HepG2 (cell line): ENCODE results near the gene PEX12. TPM values are rescaled to one million over a fixed set of nuclear protein-coding genes. Genes with fewer than 3 reads are reported as not detected.

Source experiments
- ATAC-seq: fragments of 200-7000 bp; cut with Tn5 transposase; 3 replicates; pipeline ENCODE4 v1.9.1; 2020; ENCODE audit warnings: mild to moderate bottlenecking, moderate library complexity
- BruUV-seq: library from RNA; stranded (reverse); fragments of 400-500 nt; replicated peaks from 2 replicates; lab custom pipeline; 2021; lab: Mats Ljungman, UMichigan
- CTCF ChIA-PET: fragments of 300-600 bp; formaldehyde crosslinking; extraction: SDS; loops from one replicate; lab custom pipeline; 2021; ENCODE audit warnings: low total read pairs, inconsistent platforms, low intra/inter-chr PET ratio; lab: Yijun Ruan, JAX
- POLR2A ChIA-PET: fragments of 350-600 bp; sonication (Branson Sonifier 250); formaldehyde crosslinking; loops from one replicate; lab custom pipeline; 2020; ENCODE audit warnings: antibody characterized with exemption, inconsistent platforms; lab: Yijun Ruan, JAX
- DNase-seq: peaks from one replicate; pipeline ENCODE4 v3.0.0-alpha.2; 2015; ENCODE audit warnings: low spot score
- FAIRE-seq: peaks from 3 replicates; lab custom pipeline; 2011; peaks lifted over from hg19 to GRCh38; lab: Jason Lieb, UNC
- H2AFZ ChIP-seq: one replicate; pipeline ENCODE4 v1.6.1; 2011; ENCODE audit warnings: low read length, inconsistent platforms
- H3K27ac ChIP-seq: fragments of 300-600 bp; 3 replicates; pipeline ENCODE4 v1.8.0; 2011; ENCODE audit warnings: mixed run types, mild to moderate bottlenecking, mixed read lengths, low read length, inconsistent platforms; ENCODE audit not compliant: insufficient read depth; ENCODE audit errors: extremely low read length
- H3K27me3 ChIP-seq, 2 experiments: fragments of 200-600 bp in 1 of 2; 2 replicates in 1 of 2; 3 replicates in 1 of 2; pipeline versions ENCODE4 v1.6.0 to v1.8.0; 2011; ENCODE audit warnings: low read length in 2 of 2, mild to moderate bottlenecking in 2 of 2, moderate library complexity in 2 of 2, inconsistent platforms in 1 of 2; ENCODE audit not compliant: insufficient read depth in 2 of 2, control insufficient read depth in 1 of 2
- H3K36me3 ChIP-seq, 2 experiments: fragments of 200-600 bp in 1 of 2; replicated peaks in 1 of 2; 2 replicates in 1 of 2; 3 replicates in 1 of 2; pipeline versions ENCODE4 v1.5.1 to v1.8.0; 2011; ENCODE audit warnings: low read length in 2 of 2, inconsistent platforms in 1 of 2; ENCODE audit not compliant: insufficient read depth in 2 of 2, control insufficient read depth in 1 of 2
- H3K4me1 ChIP-seq: 2 replicates; pipeline ENCODE4 v1.5.1; 2012; ENCODE audit warnings: low read length, inconsistent platforms; ENCODE audit not compliant: insufficient read depth
- H3K4me2 ChIP-seq: 2 replicates; pipeline ENCODE4 v1.6.0; 2011; ENCODE audit warnings: low read depth, low read length, inconsistent platforms
- H3K4me3 ChIP-seq, 3 experiments: fragments of 200-600 bp in 1 of 3; sonication (generic), shearing (Covaris generic) in 1 of 3; replicated peaks in 1 of 3; 2 replicates each; pipeline ENCODE4 v1.5.1; 2011 to 2016; ENCODE audit warnings: low read length in 3 of 3, inconsistent platforms in 2 of 3, low read depth in 2 of 3, mild to moderate bottlenecking in 2 of 3, control low read depth in 1 of 3, mixed read lengths in 1 of 3; ENCODE audit not compliant: insufficient read depth in 1 of 3
- H3K79me2 ChIP-seq: one replicate; pipeline ENCODE4 v1.6.1; 2011; ENCODE audit warnings: low read length, inconsistent platforms; ENCODE audit not compliant: insufficient read depth
- H3K9ac ChIP-seq: 2 replicates; pipeline ENCODE4 v1.6.0; 2011; ENCODE audit warnings: mild to moderate bottlenecking, low read depth, low read length, inconsistent platforms; ENCODE audit not compliant: insufficient read depth
- H3K9me3 ChIP-seq: 2 replicates; pipeline ENCODE4 v1.5.1; 2012; ENCODE audit warnings: mild to moderate bottlenecking, low read length
- H4K20me1 ChIP-seq: 2 replicates; pipeline ENCODE4 v1.6.0; 2011; ENCODE audit warnings: inconsistent platforms, mild to moderate bottlenecking, low read length, moderate library complexity; ENCODE audit not compliant: insufficient read depth
- KMT2B ChIP-seq: IDR thresholded peaks from 2 replicates; pipeline ENCODE4 v1.6.1; 2016; ENCODE audit warnings: missing genetic modification reagents, missing compliant biosample characterization
- MEF2D ChIP-seq: sonication (generic); formaldehyde crosslinking; IDR thresholded peaks from 2 replicates; pipeline ENCODE4 v1.5.1; 2020; ENCODE audit warnings: mild to moderate bottlenecking, missing genetic modification reagents
- MTF1 ChIP-seq: sonication (generic); formaldehyde crosslinking; IDR thresholded peaks from 2 replicates; pipeline ENCODE4 v1.5.0; 2020; ENCODE audit warnings: missing genetic modification reagents
- SMYD3 ChIP-seq: sonication (generic); formaldehyde crosslinking; IDR thresholded peaks from 2 replicates; pipeline ENCODE4 v1.8.1; 2023; ENCODE audit warnings: mild to moderate bottlenecking, missing genetic modification reagents
- ZNF589 ChIP-seq: sonication (generic); formaldehyde crosslinking; conservative IDR thresholded peaks from 2 replicates; pipeline ENCODE4 v1.8.0; 2022; ENCODE audit warnings: mild to moderate bottlenecking, moderate library complexity, missing genetic modification reagents
- ZNF850 ChIP-seq: sonication (generic); formaldehyde crosslinking; conservative IDR thresholded peaks from 2 replicates; pipeline ENCODE4 v1.9.0; 2021; ENCODE audit warnings: mild to moderate bottlenecking, missing genetic modification reagents
- ZSCAN20 ChIP-seq: sonication (generic); formaldehyde crosslinking; IDR thresholded peaks from 2 replicates; pipeline ENCODE4 v1.4.0; 2020; ENCODE audit warnings: missing genetic modification reagents, mild to moderate bottlenecking, borderline replicate concordance
- ZSCAN9 ChIP-seq: IDR thresholded peaks from 2 replicates; pipeline ENCODE4 v1.6.1; 2016; ENCODE audit warnings: borderline replicate concordance
- WGBS: methylation state at CpG from one replicate; pipeline ENCODE4 v1.1.6; 2017; ENCODE audit warnings: low lambda C conversion rate; 5-methylcytosine and 5-hydroxymethylcytosine counted together
- in situ Hi-C: cut with HindIII; loops from 2 replicates; pipeline ENCODE4 v1.10.0; 2017; ENCODE audit warnings: low pct_unique_long_range_greater_than_20kb; ENCODE audit not compliant: extremely low pct_ligation_motif_present
- intact Hi-C: fragments of 100-400 bp; cut with micrococcal nuclease; formaldehyde crosslinking; loops from one replicate; pipeline ENCODE4 v1.10.0; 2022; ENCODE audit not compliant: unreplicated experiment
- polyA plus RNA-seq, 8 experiments: library from polyadenylated mRNA; depleted of rRNA in 3 of 8; stranded (reverse) in 7 of 8; unstranded in 1 of 8; fragments of >200 nt; fragmentation: Illumina TruSeq in 4 of 8; extraction: Trizol in 4 of 8; gene quantifications; 2 replicates each; pipeline versions ENCODE4 v1.2.1 to v1.2.3, GENCODE V29; 2011 to 2016; ENCODE audit warnings: low read depth in 4 of 8, missing spikeins in 1 of 8, mixed read lengths in 1 of 8; ENCODE audit not compliant: insufficient read depth in 1 of 8
- total RNA-seq, 5 experiments: library from RNA; depleted of rRNA; stranded (reverse); fragments of >200 nt; fragmentation: Illumina TruSeq; extraction: Trizol; gene quantifications; 2 replicates each; pipeline ENCODE4 v1.2.3, GENCODE V29; 2016; ENCODE audit warnings: low read depth in 1 of 5
- TF ChIP-seq, protein P1 (sequence below): sonication (generic); formaldehyde crosslinking; IDR thresholded peaks from 2 replicates; pipeline ENCODE4 v1.8.0; 2022; ENCODE audit warnings: mild to moderate bottlenecking, missing genetic modification reagents
- TF ChIP-seq, protein P2 (sequence below): sonication (generic); formaldehyde crosslinking; IDR thresholded peaks from 2 replicates; pipeline ENCODE4 v1.4.0; 2020; ENCODE audit warnings: mild to moderate bottlenecking, missing genetic modification reagents
- TF ChIP-seq, protein P3 (sequence below): sonication (generic); formaldehyde crosslinking; IDR thresholded peaks from 2 replicates; pipeline ENCODE4 v1.8.1; 2023; ENCODE audit warnings: mild to moderate bottlenecking, moderate library complexity, missing genetic modification reagents

PEX12 gene
- total and polyA plus RNA-seq, 2 of the 13 experiments (the other 11 are each of a cell fraction or from before 2014, with no cell fraction given) = 5.1 to 11.9 TPM

DNA sequence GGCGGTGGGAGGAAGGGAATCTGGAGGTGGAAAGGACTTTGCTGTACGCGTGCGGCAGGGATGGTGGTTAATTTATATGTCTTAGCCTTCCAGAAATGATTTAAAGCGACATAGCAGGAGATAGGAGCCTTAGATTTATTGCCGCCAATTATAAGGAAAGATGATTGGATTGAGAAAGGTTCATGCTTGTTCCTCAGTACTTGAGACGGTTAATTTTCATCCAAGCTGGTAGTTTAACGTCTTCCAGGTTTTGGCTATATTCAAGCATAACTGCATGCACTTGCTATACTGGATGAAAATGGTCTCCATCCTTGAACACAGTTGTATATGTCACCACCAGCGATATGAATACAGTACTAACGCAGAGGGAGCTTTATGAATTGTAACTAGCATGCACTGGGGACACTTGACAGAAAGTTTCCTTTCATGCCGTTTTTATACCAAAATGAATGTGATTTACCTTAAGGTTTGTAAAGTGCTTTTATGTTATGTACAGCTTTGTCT, 610 bp upstream of the PEX12 start:
- Histone ChIP-seq H2AFZ (no peak overlapping the region), H3K4me2 (peak overlapping the region; percentile 86), H3K4me1 (peaks cover 25% of the 10 kb centered on the region), H3K79me2 (peaks cover 7% of the 10 kb centered on the region), H3K27me3 (no peaks in the 10 kb centered on the region; a peak in 1 of 5 replicates), H3K9ac (peak overlapping the region; percentile 86), H3K9me3 (no peaks in the 10 kb centered on the region), H3K36me3 (peaks cover 0 to 7% of the 10 kb centered on the region in 2 experiments; a peak in 1 of 5 replicates), H3K27ac (peak overlapping the region; percentile 83), H4K20me1 (no peaks in the 10 kb centered on the region), H3K4me3 (peak overlapping the region; percentile 84 to 89 (median 85))
- CTCF ChIA-PET = no interaction called here
- WGBS = 1% methylated on average over 11 of the region's 11 CpGs
- TSS peak; percentile 75 for BruUV-seq
- DNase-seq (no peak), FAIRE-seq (no peak), ATAC-seq (peak; percentile 16; the same call in 1 of the 3 replicates)
- POLR2A ChIA-PET = interaction anchor here (0.9 to 4.1 kb wide), 14 partner anchors 9 to 438 kb away, joined by 3 to 73 read pairs (median 4); partner anchors contain the start of genes AP2B1, RASL10B, SLFN5 and TAF15
- in situ Hi-C loops (no loop called here), intact Hi-C loops (no loop called here)
- TF ChIP-seq ZNF850 (CRISPR knock-in tag) (no peak), ZSCAN20 (CRISPR knock-in tag) (no peak), ZSCAN9 (no peak), ZNF589 (CRISPR knock-in tag) (no peak), MEF2D (CRISPR knock-in tag) (0 out of 2 replicates have a peak, but pooled peaks have one; percentile 1), SMYD3 (CRISPR knock-in tag) (peak; percentile 9; the same call in 1 of the 2 replicates), MTF1 (CRISPR knock-in tag) (0 out of 2 replicates have a peak, but pooled peaks have one; percentile 3), KMT2B (CRISPR knock-in tag) (no peak)
- TF ChIP-seq, protein P1, sequence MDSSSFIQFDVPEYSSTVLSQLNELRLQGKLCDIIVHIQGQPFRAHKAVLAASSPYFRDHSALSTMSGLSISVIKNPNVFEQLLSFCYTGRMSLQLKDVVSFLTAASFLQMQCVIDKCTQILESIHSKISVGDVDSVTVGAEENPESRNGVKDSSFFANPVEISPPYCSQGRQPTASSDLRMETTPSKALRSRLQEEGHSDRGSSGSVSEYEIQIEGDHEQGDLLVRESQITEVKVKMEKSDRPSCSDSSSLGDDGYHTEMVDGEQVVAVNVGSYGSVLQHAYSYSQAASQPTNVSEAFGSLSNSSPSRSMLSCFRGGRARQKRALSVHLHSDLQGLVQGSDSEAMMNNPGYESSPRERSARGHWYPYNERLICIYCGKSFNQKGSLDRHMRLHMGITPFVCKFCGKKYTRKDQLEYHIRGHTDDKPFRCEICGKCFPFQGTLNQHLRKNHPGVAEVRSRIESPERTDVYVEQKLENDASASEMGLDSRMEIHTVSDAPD (CRISPR knock-in tag) = no peak
- TF ChIP-seq, protein P2, sequence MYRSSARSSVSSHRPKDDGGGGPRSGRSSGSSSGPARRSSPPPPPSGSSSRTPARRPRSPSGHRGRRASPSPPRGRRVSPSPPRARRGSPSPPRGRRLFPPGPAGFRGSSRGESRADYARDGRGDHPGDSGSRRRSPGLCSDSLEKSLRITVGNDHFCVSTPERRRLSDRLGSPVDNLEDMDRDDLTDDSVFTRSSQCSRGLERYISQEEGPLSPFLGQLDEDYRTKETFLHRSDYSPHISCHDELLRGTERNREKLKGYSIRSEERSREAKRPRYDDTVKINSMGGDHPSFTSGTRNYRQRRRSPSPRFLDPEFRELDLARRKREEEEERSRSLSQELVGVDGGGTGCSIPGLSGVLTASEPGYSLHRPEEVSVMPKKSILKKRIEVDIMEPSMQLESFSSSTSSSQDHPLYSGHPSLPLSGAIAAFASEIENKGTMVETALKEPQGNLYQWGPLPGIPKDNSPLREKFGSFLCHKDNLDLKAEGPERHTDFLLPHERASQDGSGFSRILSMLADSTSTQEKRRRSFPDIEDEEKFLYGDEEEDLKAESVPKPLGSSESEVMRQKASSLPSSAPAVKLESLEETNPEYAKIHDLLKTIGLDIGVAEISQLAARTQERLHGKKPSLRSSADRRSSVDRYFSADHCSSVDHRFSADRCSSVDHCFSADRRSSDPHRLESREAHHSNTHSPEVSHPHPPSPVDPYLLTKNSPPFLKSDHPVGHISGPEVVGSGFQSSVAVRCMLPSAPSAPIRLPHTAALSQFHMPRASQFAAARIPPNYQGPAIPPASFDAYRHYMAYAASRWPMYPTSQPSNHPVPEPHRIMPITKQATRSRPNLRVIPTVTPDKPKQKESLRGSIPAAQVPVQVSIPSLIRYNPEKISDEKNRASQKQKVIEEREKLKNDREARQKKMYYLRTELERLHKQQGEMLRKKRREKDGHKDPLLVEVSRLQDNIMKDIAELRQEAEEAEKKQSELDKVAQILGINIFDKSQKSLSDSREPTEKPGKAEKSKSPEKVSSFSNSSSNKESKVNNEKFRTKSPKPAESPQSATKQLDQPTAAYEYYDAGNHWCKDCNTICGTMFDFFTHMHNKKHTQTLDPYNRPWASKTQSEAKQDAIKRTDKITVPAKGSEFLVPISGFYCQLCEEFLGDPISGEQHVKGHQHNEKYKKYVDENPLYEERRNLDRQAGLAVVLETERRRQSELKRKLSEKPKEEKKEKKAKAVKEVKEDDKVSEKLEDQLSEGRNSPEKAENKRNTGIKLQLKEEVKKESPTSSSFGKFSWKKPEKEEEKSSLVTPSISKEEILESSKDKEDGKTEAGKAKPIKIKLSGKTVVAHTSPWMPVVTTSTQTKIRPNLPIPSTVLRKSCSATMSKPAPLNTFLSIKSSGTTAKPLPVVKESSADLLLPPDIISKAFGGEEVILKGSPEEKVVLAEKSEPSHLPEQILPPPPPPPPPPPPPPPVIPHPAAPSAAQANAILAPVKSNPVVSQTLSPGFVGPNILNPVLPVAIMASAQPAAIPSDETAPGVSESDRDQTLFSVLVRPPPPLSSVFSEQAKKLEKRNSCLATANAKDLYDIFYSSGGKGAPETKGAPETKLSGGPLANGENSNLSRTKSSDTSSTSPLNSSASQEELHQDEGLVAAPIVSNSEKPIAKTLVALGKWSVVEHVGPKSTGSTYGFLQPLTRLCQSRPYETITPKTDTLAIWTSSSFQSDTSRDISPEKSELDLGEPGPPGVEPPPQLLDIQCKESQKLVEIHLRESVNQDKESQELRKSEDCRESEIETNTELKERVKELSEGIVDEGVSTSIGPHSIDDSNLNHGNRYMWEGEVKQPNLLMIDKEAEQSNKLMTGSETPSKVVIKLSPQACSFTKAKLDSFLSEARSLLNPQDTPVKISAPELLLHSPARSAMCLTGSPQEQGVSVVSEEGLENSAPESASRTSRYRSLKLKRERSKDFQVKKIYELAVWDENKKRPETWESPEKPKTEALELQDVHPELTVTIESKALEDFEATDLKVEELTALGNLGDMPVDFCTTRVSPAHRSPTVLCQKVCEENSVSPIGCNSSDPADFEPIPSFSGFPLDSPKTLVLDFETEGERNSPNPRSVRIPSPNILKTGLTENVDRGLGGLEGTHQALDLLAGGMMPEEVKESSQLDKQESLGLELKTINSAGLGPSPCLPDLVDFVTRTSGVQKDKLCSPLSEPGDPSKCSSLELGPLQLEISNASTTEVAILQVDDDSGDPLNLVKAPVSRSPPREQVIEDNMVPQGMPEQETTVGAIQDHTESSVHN (CRISPR knock-in tag) = no peak
- TF ChIP-seq, protein P3, sequence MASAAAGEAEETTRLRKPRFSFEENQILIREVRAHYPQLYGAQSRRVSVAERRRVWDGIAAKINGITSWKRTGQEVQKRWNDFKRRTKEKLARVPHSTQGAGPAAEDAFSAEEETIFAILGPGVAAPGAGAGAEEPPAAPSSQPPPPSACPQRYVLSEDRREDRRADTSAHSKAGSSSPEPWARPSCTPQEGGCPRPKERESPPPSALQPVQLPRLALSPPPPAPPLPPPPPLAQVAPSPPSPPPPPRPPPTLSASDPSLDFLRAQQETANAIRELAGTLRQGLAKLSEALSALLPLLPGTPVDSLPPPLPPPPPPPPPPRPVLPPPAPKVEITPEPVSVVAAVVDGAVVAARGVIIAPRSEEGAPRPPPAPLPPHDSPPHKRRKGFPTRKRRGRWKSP (CRISPR knock-in tag) = no peak
